Stimulated activated naive CD8-positive, alpha-beta T cell treated with anti-CD3 and anti-CD28 coated beads, Interleukin-15, Interleukin-2, amounts not matched to agents 100 ng/mL and 50 ng/mL, for 24 hours (primary cell): ENCODE measurements around the gene MLN.

Experiments used
- H3K27ac Mint-ChIP-seq: one replicate; pipeline ENCODE4 v1.8.0; 2021; ENCODE audit warnings: mild to moderate bottlenecking, mixed read lengths
- H3K27me3 Mint-ChIP-seq: one replicate; pipeline ENCODE4 v1.8.0; 2021; ENCODE audit warnings: mixed read lengths
- H3K36me3 Mint-ChIP-seq: one replicate; pipeline ENCODE4 v1.8.0; 2021; ENCODE audit warnings: low read depth, mixed read lengths
- H3K4me1 Mint-ChIP-seq: one replicate; pipeline ENCODE4 v1.8.0; 2021; ENCODE audit warnings: low read depth, mixed read lengths
- H3K4me3 Mint-ChIP-seq: one replicate; pipeline ENCODE4 v1.8.0; 2021; ENCODE audit warnings: mild to moderate bottlenecking, mixed read lengths
- H3K9me3 Mint-ChIP-seq: one replicate; pipeline ENCODE4 v1.8.0; 2021; ENCODE audit warnings: mixed read lengths

Gene MLN

DNA sequence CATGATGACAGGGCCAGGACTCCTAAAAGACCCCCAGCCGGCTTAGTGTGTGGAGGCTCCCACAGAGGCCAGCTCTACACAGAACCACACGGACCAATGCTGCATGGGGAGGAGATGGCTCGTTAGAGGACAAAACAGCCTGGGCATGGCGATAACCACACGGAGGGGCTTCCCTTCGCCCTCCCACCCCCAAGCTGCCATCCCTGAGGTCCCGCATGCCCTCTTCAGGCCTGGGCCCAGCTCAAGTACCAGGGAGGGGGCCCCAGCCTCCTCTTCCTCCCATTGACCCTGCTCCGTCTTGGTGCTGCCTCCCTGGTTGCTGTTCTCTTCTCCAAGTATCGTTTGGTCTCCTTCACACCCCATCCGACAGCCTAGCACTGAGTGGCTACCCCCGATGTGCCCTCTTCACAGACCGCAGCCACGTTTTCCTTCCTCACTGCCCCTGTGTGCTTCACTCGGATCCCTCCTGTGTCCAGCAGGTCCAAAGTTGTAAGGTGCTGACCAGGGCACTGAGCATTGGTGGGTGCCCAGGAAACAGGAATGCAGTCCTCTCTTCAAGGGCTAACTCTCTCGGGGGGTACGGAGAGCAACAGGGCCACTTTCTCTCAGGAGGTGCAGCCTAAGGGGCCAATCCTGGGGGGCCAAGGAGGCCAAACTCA is 9.6 kb upstream of the MLN start:
- H3K36me3 Mint-ChIP-seq = no peaks in the 10 kb centered on the region
- H3K4me1 Mint-ChIP-seq = peaks cover 3% of the 10 kb centered on the region
- H3K27me3 Mint-ChIP-seq = peaks cover 47% of the 10 kb centered on the region
- H3K27ac Mint-ChIP-seq = no peak overlapping the region
- H3K9me3 Mint-ChIP-seq = no peaks in the 10 kb centered on the region
- H3K4me3 Mint-ChIP-seq = no peak overlapping the region

DNA sequence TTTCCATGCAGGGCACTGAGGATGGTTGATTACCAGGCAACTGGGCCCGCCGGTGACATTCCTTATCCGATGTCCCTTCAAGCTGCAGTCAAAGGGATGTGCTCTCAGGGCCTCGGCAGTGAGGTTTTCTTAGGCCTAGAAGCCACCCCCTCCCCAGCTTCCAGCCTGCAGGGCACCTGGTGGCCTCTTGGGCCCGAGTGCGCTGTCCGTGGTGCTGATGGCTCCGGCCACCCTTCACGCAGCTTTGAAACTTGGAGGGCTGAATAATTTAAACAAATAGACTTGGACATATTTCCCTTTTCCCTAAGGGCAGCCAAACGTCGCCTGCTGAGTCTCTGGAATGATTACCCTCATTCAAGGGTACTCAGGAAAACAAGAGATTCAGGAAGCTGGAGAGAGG is 8.9 kb upstream of the MLN start:
- Mint-ChIP-seq H3K36me3 (no peaks in the 10 kb centered on the region), H3K4me3 (no peak overlapping the region), H3K4me1 (peaks cover 9% of the 10 kb centered on the region), H3K27me3 (peaks cover 54% of the 10 kb centered on the region), H3K9me3 (no peaks in the 10 kb centered on the region), H3K27ac (no peak overlapping the region)

DNA sequence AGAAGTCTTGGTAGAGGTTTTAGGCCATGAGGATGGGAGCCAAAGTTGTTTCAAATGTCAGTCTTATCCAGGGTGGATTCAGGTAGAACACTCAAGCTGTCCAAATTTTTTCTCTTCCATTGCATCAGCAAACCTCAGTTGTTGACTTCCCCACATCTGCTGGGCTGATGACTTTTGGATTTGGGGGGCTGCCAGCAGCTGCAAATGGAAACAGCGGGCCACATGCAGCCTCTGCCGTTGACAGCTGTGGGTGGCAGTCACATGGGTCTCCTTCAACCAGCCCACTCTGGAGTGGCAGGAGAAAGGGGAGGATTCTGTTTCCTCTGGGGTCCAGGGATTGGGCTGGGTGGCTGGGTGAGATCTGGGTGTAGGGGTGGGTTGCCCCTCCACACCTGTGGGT is 5.8 kb upstream of the MLN start:
- no peaks in the 10 kb centered on the region for H3K9me3 Mint-ChIP-seq
- H3K4me1 Mint-ChIP-seq = peaks cover 19% of the 10 kb centered on the region
- H3K27ac Mint-ChIP-seq = no peak overlapping the region
- no peak overlapping the region for H3K4me3 Mint-ChIP-seq
- no peaks in the 10 kb centered on the region for H3K36me3 Mint-ChIP-seq
- peaks cover 50% of the 10 kb centered on the region for H3K27me3 Mint-ChIP-seq

- peaks cover 54% of the 10 kb centered on the region for H3K27me3 Mint-ChIP-seq
- H3K9me3 Mint-ChIP-seq = no peaks in the 10 kb centered on the region
- H3K27ac Mint-ChIP-seq = no peak overlapping the region
- no peak overlapping the region for H3K4me3 Mint-ChIP-seq
- no peaks in the 10 kb centered on the region for H3K36me3 Mint-ChIP-seq
- H3K4me1 Mint-ChIP-seq = peaks cover 19% of the 10 kb centered on the region
Measured at GRCh38 chr6:33808641-33809180, 4.9 kb upstream of the MLN start.

- Mint-ChIP-seq H3K27me3 (peaks cover 48% of the 10 kb centered on the region), H3K27ac (no peak overlapping the region), H3K4me3 (no peak overlapping the region), H3K4me1 (peaks cover 19% of the 10 kb centered on the region), H3K9me3 (no peaks in the 10 kb centered on the region), H3K36me3 (no peaks in the 10 kb centered on the region)
Measured at GRCh38 chr6:33807606-33808005, 3.8 kb upstream of the MLN start.

- H3K4me3 Mint-ChIP-seq = no peak overlapping the region
- H3K27me3 Mint-ChIP-seq = peaks cover 44% of the 10 kb centered on the region
- H3K9me3 Mint-ChIP-seq = no peaks in the 10 kb centered on the region
- H3K27ac Mint-ChIP-seq = no peak overlapping the region
- H3K4me1 Mint-ChIP-seq = peaks cover 19% of the 10 kb centered on the region
- no peaks in the 10 kb centered on the region for H3K36me3 Mint-ChIP-seq
Measured at GRCh38 chr6:33806841-33807240, 3.0 kb upstream of the MLN start.

DNA sequence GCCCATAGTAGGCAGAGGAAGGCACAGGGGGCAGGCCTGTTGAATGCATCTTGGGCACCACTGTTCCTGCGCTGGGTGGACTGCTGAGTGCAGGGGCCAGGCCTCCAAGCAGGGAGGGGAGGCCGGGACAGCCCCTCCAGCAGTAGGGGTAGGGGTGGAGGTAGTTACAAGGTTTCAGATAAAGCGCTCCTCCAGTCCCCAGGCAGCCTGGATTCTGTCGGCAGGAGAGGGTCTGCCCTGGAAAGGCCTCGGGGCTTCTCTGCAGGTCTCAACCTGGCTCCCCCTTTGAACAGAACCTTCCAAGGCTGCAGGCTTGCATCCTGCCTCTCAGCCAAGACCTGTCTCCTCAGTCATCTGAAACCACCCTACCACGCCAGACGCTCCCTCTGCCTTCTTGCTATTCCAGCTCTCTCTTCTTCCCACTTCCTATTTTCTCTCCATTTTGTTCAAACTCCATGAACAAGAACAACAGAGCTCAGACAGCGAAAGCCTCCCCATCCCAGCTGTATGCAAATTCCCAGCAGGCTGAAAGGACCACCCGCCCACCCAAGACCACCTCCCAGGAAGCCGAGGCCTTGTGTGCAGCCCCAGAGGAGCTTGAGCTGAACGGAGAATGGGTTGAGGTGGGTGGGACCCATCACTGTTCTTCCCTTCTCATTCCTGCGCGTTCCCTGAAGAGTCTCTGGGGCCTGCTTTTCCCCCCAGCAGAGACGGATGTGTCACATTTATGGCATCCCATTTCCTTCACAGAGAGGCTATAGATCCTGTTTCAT is 1.4 kb downstream of the MLN start:
- H3K4me1 Mint-ChIP-seq = peaks cover 6% of the 10 kb centered on the region
- no peaks in the 10 kb centered on the region for H3K9me3 Mint-ChIP-seq
- H3K27me3 Mint-ChIP-seq = peaks cover 22% of the 10 kb centered on the region
- H3K36me3 Mint-ChIP-seq = no peaks in the 10 kb centered on the region
- H3K4me3 Mint-ChIP-seq = no peak overlapping the region
- no peak overlapping the region for H3K27ac Mint-ChIP-seq

DNA sequence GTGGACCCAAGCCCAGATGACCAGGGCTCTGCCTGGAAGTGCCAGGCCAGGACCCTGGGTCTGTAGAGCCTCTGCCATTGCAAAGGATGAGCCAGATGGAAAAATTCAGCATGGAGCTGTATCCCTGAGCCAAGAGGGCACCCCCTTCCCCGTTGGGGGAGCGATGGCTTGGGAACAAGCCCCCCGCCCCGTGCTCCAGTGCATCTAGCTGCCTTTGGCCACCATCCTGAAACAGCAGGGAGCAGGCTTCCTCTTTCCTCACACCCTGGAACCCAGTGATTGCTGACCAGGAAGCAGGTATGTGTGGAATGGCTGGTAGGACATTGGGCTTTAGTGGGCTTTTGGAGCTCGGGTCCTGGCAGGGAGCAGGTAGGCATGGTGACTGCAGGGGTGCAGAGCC is 2.2 kb downstream of the MLN start:
- Mint-ChIP-seq H3K4me1 (no peaks in the 10 kb centered on the region), H3K9me3 (no peaks in the 10 kb centered on the region), H3K36me3 (no peaks in the 10 kb centered on the region), H3K27ac (no peak overlapping the region), H3K27me3 (peaks cover 19% of the 10 kb centered on the region), H3K4me3 (no peak overlapping the region)

GRCh38 chr6:33800248-33800969 is 3.4 kb downstream of the MLN start:
- no peaks in the 10 kb centered on the region for H3K4me1 Mint-ChIP-seq
- no peaks in the 10 kb centered on the region for H3K36me3 Mint-ChIP-seq
- no peaks in the 10 kb centered on the region for H3K9me3 Mint-ChIP-seq
- no peak overlapping the region for H3K27ac Mint-ChIP-seq
- H3K4me3 Mint-ChIP-seq = no peak overlapping the region
- peaks cover 19% of the 10 kb centered on the region for H3K27me3 Mint-ChIP-seq

DNA sequence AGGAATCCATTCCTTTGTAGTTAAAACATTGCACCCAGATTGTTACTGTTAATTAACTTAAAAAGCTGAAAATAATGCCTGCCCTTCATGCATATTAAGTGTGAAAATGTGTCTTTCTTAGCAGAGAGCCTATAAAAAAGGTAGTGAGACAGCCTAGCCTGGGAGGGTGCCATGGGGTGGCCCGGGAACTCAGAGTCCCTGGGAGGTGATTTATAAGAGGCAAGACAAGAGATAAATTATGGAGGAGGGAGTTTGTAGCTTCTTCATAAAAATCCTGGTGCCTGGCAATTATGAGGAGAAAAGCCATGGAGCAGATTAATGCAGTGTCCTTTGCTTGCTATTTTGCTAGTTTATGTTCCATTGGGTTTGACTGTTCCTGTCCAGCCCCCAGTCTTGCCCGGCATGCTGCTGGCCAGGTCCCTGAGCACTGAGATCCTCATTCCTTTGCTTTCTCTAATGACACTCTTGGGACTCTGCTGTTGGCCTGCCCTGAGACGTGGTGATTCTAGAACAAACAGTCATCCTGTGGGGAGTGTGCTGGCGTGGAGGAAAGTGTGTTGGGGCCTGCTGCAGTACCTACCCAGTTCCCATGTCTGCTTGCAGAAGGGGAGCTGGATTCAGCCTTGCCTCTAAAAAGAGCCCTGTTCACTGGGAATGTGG is 4.2 kb downstream of the MLN start:
- no peak overlapping the region for H3K27ac Mint-ChIP-seq
- no peaks in the 10 kb centered on the region for H3K9me3 Mint-ChIP-seq
- no peak overlapping the region for H3K4me3 Mint-ChIP-seq
- no peaks in the 10 kb centered on the region for H3K36me3 Mint-ChIP-seq
- peaks cover 19% of the 10 kb centered on the region for H3K27me3 Mint-ChIP-seq
- no peaks in the 10 kb centered on the region for H3K4me1 Mint-ChIP-seq

- Mint-ChIP-seq H3K4me1 (no peaks in the 10 kb centered on the region), H3K36me3 (no peaks in the 10 kb centered on the region), H3K9me3 (no peaks in the 10 kb centered on the region), H3K4me3 (no peak overlapping the region), H3K27ac (no peak overlapping the region), H3K27me3 (peaks cover 16% of the 10 kb centered on the region)
Measured at GRCh38 chr6:33798343-33798848, 5.4 kb downstream of the MLN start.

DNA sequence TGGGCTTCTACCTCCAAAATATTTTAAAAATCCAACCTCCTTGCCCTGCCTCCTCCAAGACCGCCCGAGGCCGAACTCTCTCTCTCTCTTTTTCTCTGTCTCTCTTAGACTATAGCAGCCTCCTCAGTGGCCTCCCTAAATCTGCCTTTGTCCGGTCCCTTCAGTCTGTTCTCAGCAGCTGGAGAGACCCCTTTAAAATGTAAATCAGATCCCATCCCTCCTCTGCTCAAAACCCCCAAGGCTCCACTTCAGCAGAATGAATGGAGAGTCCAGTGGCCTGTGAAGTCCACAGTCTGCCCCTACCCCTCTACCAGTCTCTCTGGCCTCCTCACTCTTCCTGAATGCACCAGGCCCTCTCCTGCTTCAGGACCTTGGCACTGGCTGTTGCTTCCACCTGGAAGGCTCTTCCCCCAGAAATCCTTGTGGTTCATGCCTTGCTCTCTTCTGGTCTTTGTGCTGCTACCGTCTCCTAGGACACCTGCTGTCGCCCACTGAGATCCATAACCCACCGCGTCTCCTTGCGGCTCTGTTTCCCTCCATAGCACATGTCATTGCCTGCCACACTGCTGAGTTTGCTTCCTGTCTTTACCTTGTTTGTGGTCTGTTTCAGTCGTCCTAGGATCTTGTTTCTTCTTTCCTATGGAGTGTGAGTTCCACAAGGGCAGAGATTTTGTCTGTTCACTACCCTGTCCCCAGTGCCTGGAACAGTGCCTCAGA is 6.0 kb downstream of the MLN start:
- Mint-ChIP-seq H3K4me1 (no peaks in the 10 kb centered on the region), H3K27me3 (peaks cover 16% of the 10 kb centered on the region), H3K36me3 (no peaks in the 10 kb centered on the region), H3K27ac (no peak overlapping the region), H3K4me3 (no peak overlapping the region), H3K9me3 (no peaks in the 10 kb centered on the region)

- Mint-ChIP-seq H3K27ac (no peak overlapping the region), H3K9me3 (no peaks in the 10 kb centered on the region), H3K36me3 (no peaks in the 10 kb centered on the region), H3K4me1 (no peaks in the 10 kb centered on the region), H3K4me3 (no peak overlapping the region), H3K27me3 (peaks cover 16% of the 10 kb centered on the region)
Measured at GRCh38 chr6:33794910-33795623, 8.7 kb downstream of the MLN start.

- H3K4me3 Mint-ChIP-seq = no peak overlapping the region
- peaks cover 10% of the 10 kb centered on the region for H3K4me1 Mint-ChIP-seq
- no peak overlapping the region for H3K27ac Mint-ChIP-seq
- H3K36me3 Mint-ChIP-seq = no peaks in the 10 kb centered on the region
- peaks cover 9% of the 10 kb centered on the region for H3K27me3 Mint-ChIP-seq
- no peaks in the 10 kb centered on the region for H3K9me3 Mint-ChIP-seq
Measured at GRCh38 chr6:33792981-33793380, 10.8 kb downstream of the MLN start.
